ENCODE measurements around the gene DBT. TPM values are rescaled to one million over a fixed set of nuclear protein-coding genes. Genes with fewer than 3 reads are reported as not detected.

Gene DBT
- polyA plus RNA-seq, 1 experiment: 11.4 TPM

DNA sequence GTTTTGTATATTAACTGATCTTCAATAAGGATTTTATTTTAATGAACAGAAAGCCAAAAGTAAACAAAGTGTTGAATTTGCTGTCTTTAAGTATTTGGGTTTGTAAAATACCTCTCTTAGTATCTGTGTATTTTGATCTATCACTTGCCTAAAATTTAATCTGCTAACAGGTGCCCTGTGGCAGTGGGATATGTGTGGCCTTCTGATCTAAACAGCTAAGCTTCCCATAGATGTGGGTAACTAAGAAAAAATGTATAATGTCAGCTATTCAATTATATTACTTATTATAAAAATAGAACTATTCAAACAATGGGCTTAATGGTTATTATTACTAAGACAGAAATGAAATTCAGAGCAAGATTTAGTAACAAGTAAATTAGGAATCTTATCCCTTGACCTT is 86.8 kb downstream of the DBT start:
- Histone ChIP-seq H3K27me3 (ENCODE audit: control insufficient read depth, insufficient read depth, low read length) (no peaks in the 10 kb centered on the region), H3K4me3 (ENCODE audit: low read depth, low read length) (no peak overlapping the region), H3K27ac (ENCODE audit: low read depth, low read length) (no peak overlapping the region), H3K9me3 (ENCODE audit: control insufficient read depth, insufficient read depth, low read length) (no peaks in the 10 kb centered on the region)
- TF ChIP-seq, protein P1, sequence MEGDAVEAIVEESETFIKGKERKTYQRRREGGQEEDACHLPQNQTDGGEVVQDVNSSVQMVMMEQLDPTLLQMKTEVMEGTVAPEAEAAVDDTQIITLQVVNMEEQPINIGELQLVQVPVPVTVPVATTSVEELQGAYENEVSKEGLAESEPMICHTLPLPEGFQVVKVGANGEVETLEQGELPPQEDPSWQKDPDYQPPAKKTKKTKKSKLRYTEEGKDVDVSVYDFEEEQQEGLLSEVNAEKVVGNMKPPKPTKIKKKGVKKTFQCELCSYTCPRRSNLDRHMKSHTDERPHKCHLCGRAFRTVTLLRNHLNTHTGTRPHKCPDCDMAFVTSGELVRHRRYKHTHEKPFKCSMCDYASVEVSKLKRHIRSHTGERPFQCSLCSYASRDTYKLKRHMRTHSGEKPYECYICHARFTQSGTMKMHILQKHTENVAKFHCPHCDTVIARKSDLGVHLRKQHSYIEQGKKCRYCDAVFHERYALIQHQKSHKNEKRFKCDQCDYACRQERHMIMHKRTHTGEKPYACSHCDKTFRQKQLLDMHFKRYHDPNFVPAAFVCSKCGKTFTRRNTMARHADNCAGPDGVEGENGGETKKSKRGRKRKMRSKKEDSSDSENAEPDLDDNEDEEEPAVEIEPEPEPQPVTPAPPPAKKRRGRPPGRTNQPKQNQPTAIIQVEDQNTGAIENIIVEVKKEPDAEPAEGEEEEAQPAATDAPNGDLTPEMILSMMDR (IDR thresholded peaks at IDR 0.05; ENCODE audit: low read depth, low read length): no peak
- ChIA-PET POLR2A (no interaction called here), CTCF (interaction anchor here (0.6 to 0.8 kb wide), 3 partner anchors 29 to 706 kb away, joined by 3 read pairs; no protein-coding TSS in a partner anchor)
- DNase-seq (ENCODE audit: low read depth, low spot score): no peak

DNA sequence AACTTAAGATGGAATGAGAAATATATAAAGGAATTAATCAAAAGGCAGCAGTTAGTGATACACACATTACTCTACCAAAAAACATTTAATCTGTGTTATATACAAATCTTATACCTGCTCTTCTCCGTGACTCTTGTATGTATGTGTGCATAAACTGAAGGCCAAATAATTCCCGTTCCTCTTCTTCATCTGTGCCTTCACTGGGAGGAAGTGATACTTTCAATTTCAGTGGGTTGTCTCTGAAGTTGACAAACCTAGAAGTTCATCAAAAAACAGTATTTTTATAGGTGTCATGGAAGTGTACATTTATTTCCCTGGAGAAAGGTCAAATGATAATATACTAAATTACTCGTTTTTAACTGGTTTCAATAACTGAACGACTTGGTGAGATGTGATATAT is 97.4 kb downstream of the DBT start:
- ChIA-PET CTCF (interaction anchor here (0.5 to 0.9 kb wide), 2 partner anchors 62 to 307 kb away, joined by 4 read pairs; no protein-coding TSS in a partner anchor), POLR2A (no interaction called here)
- no peak overlapping the region for H3K27ac ChIP-seq (ENCODE audit: low read depth, low read length)

DNA sequence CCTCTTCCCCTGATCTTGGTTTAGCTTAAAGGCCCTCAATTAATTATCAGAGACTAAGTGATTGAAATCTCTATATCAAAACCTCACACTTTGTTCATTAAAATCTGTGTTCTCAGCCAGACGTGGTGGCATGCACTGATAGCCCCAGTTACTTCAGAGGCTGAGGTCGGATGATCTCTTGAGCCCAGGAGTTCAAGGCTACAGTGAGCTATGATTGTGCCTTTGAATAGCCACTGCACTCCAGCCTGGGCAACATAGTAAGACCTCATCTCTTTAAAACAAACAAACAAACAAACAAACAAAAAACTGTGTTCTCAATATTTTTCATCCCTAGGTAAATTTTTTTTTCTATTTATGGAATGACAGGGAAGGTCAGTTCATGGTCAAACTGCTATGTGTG is 98.0 kb downstream of the DBT start:
- TF ChIP-seq, protein P1 (IDR thresholded peaks at IDR 0.05; ENCODE audit: low read depth, low read length): no peak
- no peak overlapping the region for H3K27ac ChIP-seq (ENCODE audit: low read depth, low read length)
- H3K4me3 ChIP-seq (ENCODE audit: low read depth, low read length): no peak overlapping the region
- no peak for DNase-seq (ENCODE audit: low read depth, low spot score)
- POLR2A ChIA-PET: no interaction called here
- no peaks in the 10 kb centered on the region for H3K27me3 ChIP-seq (ENCODE audit: control insufficient read depth, insufficient read depth, low read length)
- H3K9me3 ChIP-seq (ENCODE audit: control insufficient read depth, insufficient read depth, low read length): no peaks in the 10 kb centered on the region
- CTCF ChIA-PET: interaction anchor here (0.5 kb wide), 1 partner anchor 62 kb away, joined by 4 read pairs; no protein-coding TSS in a partner anchor

More for the DNA sequence above, 97.4 kb downstream of the DBT start:
- Histone ChIP-seq H3K4me3 (ENCODE audit: low read depth, low read length) (no peak overlapping the region), H3K27me3 (ENCODE audit: control insufficient read depth, insufficient read depth, low read length) (no peaks in the 10 kb centered on the region), H3K9me3 (ENCODE audit: control insufficient read depth, insufficient read depth, low read length) (no peaks in the 10 kb centered on the region)
- no peak for DNase-seq (ENCODE audit: low read depth, low spot score)
- TF ChIP-seq, protein P1 (IDR thresholded peaks at IDR 0.05; ENCODE audit: low read depth, low read length): no peak

DNA sequence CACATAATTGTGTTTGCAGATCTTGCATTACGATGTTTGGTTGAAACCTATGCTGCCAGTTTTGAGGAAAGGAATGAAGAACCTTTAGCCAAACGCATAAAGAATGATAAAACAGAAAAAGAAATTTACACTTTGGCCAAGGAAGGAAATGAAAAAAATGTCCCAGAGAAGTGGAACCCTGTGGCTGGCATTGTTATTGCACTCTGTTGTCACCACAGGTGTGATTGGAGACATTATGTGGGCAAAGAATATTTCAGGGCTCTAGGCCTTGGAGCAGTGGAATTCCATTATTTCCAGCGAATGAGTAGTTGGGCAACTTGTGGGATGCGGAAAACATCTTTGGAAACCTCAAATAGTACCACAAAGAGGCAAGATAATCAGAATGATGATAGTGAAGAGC is 101.8 kb downstream of the DBT start:
- Histone ChIP-seq H3K4me3 (ENCODE audit: low read depth, low read length) (no peak overlapping the region), H3K27me3 (ENCODE audit: control insufficient read depth, insufficient read depth, low read length) (no peaks in the 10 kb centered on the region), H3K27ac (ENCODE audit: low read depth, low read length) (no peak overlapping the region), H3K9me3 (ENCODE audit: control insufficient read depth, insufficient read depth, low read length) (no peaks in the 10 kb centered on the region)
- CTCF ChIA-PET: interaction anchor here (0.5 kb wide), 1 partner anchor 133 kb away, joined by 4 read pairs; no protein-coding TSS in a partner anchor
- POLR2A ChIA-PET: no interaction called here
- TF ChIP-seq, protein P1 (IDR thresholded peaks at IDR 0.05; ENCODE audit: low read depth, low read length): no peak
- DNase-seq (ENCODE audit: low read depth, low spot score): no peak

DNA sequence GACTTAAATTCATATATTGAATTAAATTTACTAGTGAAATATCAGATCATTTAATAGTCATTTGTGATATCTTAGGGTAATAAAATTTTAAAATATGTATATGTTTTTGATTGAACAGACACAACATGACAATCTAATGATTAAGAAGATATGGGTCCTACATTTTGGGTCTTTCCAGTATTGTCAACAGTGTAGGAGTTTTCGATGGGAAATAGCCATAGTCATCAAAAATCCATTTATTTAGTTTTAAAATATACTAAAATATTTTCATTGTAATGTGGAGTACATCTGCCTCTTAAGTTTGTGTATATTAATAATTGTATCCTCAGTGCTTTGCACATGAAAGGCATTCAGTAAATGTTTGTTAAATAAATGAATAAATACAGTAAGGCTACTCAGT is 102.7 kb downstream of the DBT start:
- POLR2A ChIA-PET: no interaction called here
- H3K27me3 ChIP-seq (ENCODE audit: control insufficient read depth, insufficient read depth, low read length): no peaks in the 10 kb centered on the region
- CTCF ChIA-PET: no interaction called here
- DNase-seq (ENCODE audit: low read depth, low spot score): no peak
- no peak overlapping the region for H3K4me3 ChIP-seq (ENCODE audit: low read depth, low read length)
- H3K27ac ChIP-seq (ENCODE audit: low read depth, low read length): no peak overlapping the region
- H3K9me3 ChIP-seq (ENCODE audit: control insufficient read depth, insufficient read depth, low read length): no peaks in the 10 kb centered on the region
- TF ChIP-seq, protein P1 (IDR thresholded peaks at IDR 0.05; ENCODE audit: low read depth, low read length): no peak

Measured in AG04450 (cell line).